ENCODE measurements around the gene PATL2.
"Not testable (repeated sequence)": the region's sequence is repeated elsewhere in the genome, so short reads cannot be mapped to it uniquely, and the experiment has no call there.

Gene PATL2

GRCh38 chr15:44700676-44701075 lies 10.4 kb downstream of the PATL2 start:
- not testable (repeated sequence) for H3K79me1 ChIP-seq (ENCODE audit: low read depth, low read length); H3K9me3 ChIP-seq (replicated peaks in 1 of 2; ENCODE audit: control insufficient read depth in 2 of 2, insufficient read depth in 1 of 2, low read depth in 1 of 2, low read length in 2 of 2); H3K14ac ChIP-seq (ENCODE audit: low read length); H3K4me1 ChIP-seq (ENCODE audit: control insufficient read depth in 2 of 2, insufficient read depth in 1 of 2, low read depth in 1 of 2, low read length in 2 of 2); H4K91ac ChIP-seq (ENCODE audit: low read depth, low read length, poor library complexity); H2AFZ ChIP-seq (ENCODE audit: low read length); H2BK5ac ChIP-seq (ENCODE audit: low read length); DNase-seq (ENCODE audit: low spot score); H4K8ac ChIP-seq (ENCODE audit: low read depth, low read length); H3K4ac ChIP-seq (ENCODE audit: low read length); H2BK12ac ChIP-seq (ENCODE audit: low read length); H2BK120ac ChIP-seq (ENCODE audit: low read depth, low read length); H3K23ac ChIP-seq (ENCODE audit: low read depth, low read length, poor library complexity); H2AK5ac ChIP-seq (ENCODE audit: low read depth, low read length); H3K18ac ChIP-seq (ENCODE audit: low read length); H3K27ac ChIP-seq (replicated peaks; ENCODE audit: low read length); H2BK15ac ChIP-seq (ENCODE audit: low read length); H3K9ac ChIP-seq (ENCODE audit: low read depth, low read length, poor library complexity); H3K4me2 ChIP-seq (ENCODE audit: insufficient read depth, low read length, poor library complexity, severe bottlenecking); H3K36me3 ChIP-seq (replicated peaks in 1 of 2; ENCODE audit: control insufficient read depth in 2 of 2, insufficient read depth in 2 of 2, low read length in 2 of 2); H3K4me3 ChIP-seq (ENCODE audit: low read length in 2 of 2)
- H3K27me3 ChIP-seq (ENCODE audit: control insufficient read depth in 3 of 3, insufficient read depth in 3 of 3, low read depth in 1 of 3, low read length in 3 of 3): peaks cover 0 to 10% (median 0%) of the 10 kb centered on the region in 3 experiments

- no peak overlapping the region for H3K9ac ChIP-seq (ENCODE audit: low read depth, low read length, poor library complexity)
Observed at GRCh38 chr15:44698641-44699040, 12.5 kb downstream of the PATL2 start.

DNA sequence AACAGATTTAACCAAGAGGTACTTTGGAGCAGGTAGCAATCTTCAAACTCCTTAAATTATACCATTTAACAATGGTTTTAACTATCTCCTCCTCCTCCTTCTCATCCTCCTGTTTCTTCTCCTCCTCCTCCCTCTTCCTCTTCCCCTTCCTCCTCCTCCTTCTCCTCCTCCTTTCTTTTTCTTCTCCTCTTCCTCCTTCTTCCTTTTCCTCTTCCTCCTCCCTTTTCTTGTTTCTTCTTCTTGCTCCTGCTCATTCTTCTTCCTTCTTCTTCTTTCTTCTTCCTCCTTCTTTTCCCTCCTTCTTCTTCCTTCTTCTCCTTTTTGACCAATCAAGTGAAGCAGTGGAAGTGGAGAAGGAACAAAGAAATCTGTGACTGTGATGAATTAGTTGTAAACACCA lies 14.1 kb downstream of the PATL2 start:
- H3K23ac ChIP-seq (ENCODE audit: low read depth, low read length, poor library complexity): no peak overlapping the region
- no peak overlapping the region for H2BK12ac ChIP-seq (ENCODE audit: low read length)
- H2AK5ac ChIP-seq (ENCODE audit: low read depth, low read length): no peak overlapping the region
- no peak overlapping the region for H4K8ac ChIP-seq (ENCODE audit: low read depth, low read length)
- no peak overlapping the region for H2BK15ac ChIP-seq (ENCODE audit: low read length)
- no peak overlapping the region for H3K27ac ChIP-seq (replicated peaks; ENCODE audit: low read length)
- H2BK5ac ChIP-seq (ENCODE audit: low read length): no peak overlapping the region
- H3K18ac ChIP-seq (ENCODE audit: low read length): no peak overlapping the region
- no peaks in the 10 kb centered on the region for H3K4me1 ChIP-seq (ENCODE audit: control insufficient read depth in 2 of 2, insufficient read depth in 1 of 2, low read depth in 1 of 2, low read length in 2 of 2)
- no peak overlapping the region for H4K91ac ChIP-seq (ENCODE audit: low read depth, low read length, poor library complexity)
- H3K27me3 ChIP-seq (ENCODE audit: control insufficient read depth in 3 of 3, insufficient read depth in 3 of 3, low read depth in 1 of 3, low read length in 3 of 3): peaks cover 0 to 17% (median 0%) of the 10 kb centered on the region in 3 experiments
- H3K4me2 ChIP-seq (ENCODE audit: insufficient read depth, low read length, poor library complexity, severe bottlenecking): no peak overlapping the region
- no peaks in the 10 kb centered on the region for H3K79me1 ChIP-seq (ENCODE audit: low read depth, low read length)
- H2BK120ac ChIP-seq (ENCODE audit: low read depth, low read length): no peak overlapping the region
- H3K14ac ChIP-seq (ENCODE audit: low read length): no peak overlapping the region
- H3K4me3 ChIP-seq (ENCODE audit: low read length in 2 of 2): no peak overlapping the region
- no peaks in the 10 kb centered on the region for H3K36me3 ChIP-seq (replicated peaks in 1 of 2; ENCODE audit: control insufficient read depth in 2 of 2, insufficient read depth in 2 of 2, low read length in 2 of 2)
- no peaks in the 10 kb centered on the region for H3K9me3 ChIP-seq (replicated peaks in 1 of 2; ENCODE audit: control insufficient read depth in 2 of 2, insufficient read depth in 1 of 2, low read depth in 1 of 2, low read length in 2 of 2)
- no peak overlapping the region for H3K9ac ChIP-seq (ENCODE audit: low read depth, low read length, poor library complexity)
- H2AFZ ChIP-seq (ENCODE audit: low read length): no peak overlapping the region
- DNase-seq (ENCODE audit: low spot score): no peak
- H3K4ac ChIP-seq (ENCODE audit: low read length): no peak overlapping the region

More at GRCh38 chr15:44698641-44699040, 12.5 kb downstream of the PATL2 start:
- WGBS, 2 donors (ENCODE audit: extremely low coverage in 2 of 2, insufficient read length in 2 of 2, insufficient replicate concordance in 1 of 2): no CpG with 5 or more reads among the region's 2 CpGs
- Histone ChIP-seq H2BK12ac (ENCODE audit: low read length) (no peak overlapping the region), H3K4me2 (ENCODE audit: insufficient read depth, low read length, poor library complexity, severe bottlenecking) (no peak overlapping the region), H4K8ac (ENCODE audit: low read depth, low read length) (no peak overlapping the region), H3K79me1 (ENCODE audit: low read depth, low read length) (no peaks in the 10 kb centered on the region), H3K18ac (ENCODE audit: low read length) (no peak overlapping the region), H3K4me1 (ENCODE audit: control insufficient read depth in 2 of 2, insufficient read depth in 1 of 2, low read depth in 1 of 2, low read length in 2 of 2) (no peaks in the 10 kb centered on the region), H3K14ac (ENCODE audit: low read length) (no peak overlapping the region), H2BK5ac (ENCODE audit: low read length) (no peak overlapping the region), H3K9me3 (replicated peaks in 1 of 2; ENCODE audit: control insufficient read depth in 2 of 2, insufficient read depth in 1 of 2, low read depth in 1 of 2, low read length in 2 of 2) (no peaks in the 10 kb centered on the region), H4K91ac (ENCODE audit: low read depth, low read length, poor library complexity) (no peak overlapping the region), H2AFZ (ENCODE audit: low read length) (no peak overlapping the region), H3K27ac (replicated peaks; ENCODE audit: low read length) (no peak overlapping the region), H3K4me3 (ENCODE audit: low read length in 2 of 2) (no peak overlapping the region), H2AK5ac (ENCODE audit: low read depth, low read length) (no peak overlapping the region), H3K23ac (ENCODE audit: low read depth, low read length, poor library complexity) (no peak overlapping the region), H3K27me3 (ENCODE audit: control insufficient read depth in 3 of 3, insufficient read depth in 3 of 3, low read depth in 1 of 3, low read length in 3 of 3) (peaks cover 0 to 10% (median 0%) of the 10 kb centered on the region in 3 experiments), H2BK120ac (ENCODE audit: low read depth, low read length) (no peak overlapping the region), H2BK15ac (ENCODE audit: low read length) (no peak overlapping the region), H3K4ac (ENCODE audit: low read length) (no peak overlapping the region), H3K36me3 (replicated peaks in 1 of 2; ENCODE audit: control insufficient read depth in 2 of 2, insufficient read depth in 2 of 2, low read length in 2 of 2) (no peaks in the 10 kb centered on the region)
- DNase-seq (ENCODE audit: low spot score): no peak

DNA sequence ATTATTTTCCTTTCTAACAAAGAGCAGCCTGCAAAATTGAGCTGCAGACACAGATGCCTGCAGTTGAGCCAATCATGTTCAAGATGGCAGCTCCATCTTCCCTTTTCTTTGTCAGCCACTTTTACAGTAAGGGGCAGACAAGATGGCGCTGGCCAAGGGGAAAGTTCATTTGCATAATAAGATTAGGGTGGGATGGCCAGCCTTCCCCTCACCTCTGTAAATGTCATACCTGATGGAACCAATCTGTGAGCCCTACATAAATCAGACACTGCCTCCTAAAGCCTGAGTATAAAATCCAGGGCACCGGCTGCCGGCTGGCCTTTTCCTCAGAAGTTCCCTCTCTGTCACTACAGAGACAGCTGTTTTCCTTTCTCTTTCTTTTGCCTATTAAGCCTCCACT lies 15.8 kb downstream of the PATL2 start:
- no peaks in the 10 kb centered on the region for H3K9me3 ChIP-seq (replicated peaks in 1 of 2; ENCODE audit: control insufficient read depth in 2 of 2, insufficient read depth in 1 of 2, low read depth in 1 of 2, low read length in 2 of 2)
- peaks cover 0 to 17% (median 0%) of the 10 kb centered on the region in 3 experiments for H3K27me3 ChIP-seq (ENCODE audit: control insufficient read depth in 3 of 3, insufficient read depth in 3 of 3, low read depth in 1 of 3, low read length in 3 of 3)
- H3K79me1 ChIP-seq (ENCODE audit: low read depth, low read length): no peaks in the 10 kb centered on the region
- no peak overlapping the region for H2AK5ac ChIP-seq (ENCODE audit: low read depth, low read length)
- no peak overlapping the region for H3K23ac ChIP-seq (ENCODE audit: low read depth, low read length, poor library complexity)
- WGBS, 2 donors (ENCODE audit: extremely low coverage in 2 of 2, insufficient read length in 2 of 2, insufficient replicate concordance in 1 of 2): no CpG with 5 or more reads among the region's 3 CpGs
- no peak overlapping the region for H3K4ac ChIP-seq (ENCODE audit: low read length)
- no peaks in the 10 kb centered on the region for H3K4me1 ChIP-seq (ENCODE audit: control insufficient read depth in 2 of 2, insufficient read depth in 1 of 2, low read depth in 1 of 2, low read length in 2 of 2)
- H3K4me3 ChIP-seq (ENCODE audit: low read length in 2 of 2): no peak overlapping the region
- H3K9ac ChIP-seq (ENCODE audit: low read depth, low read length, poor library complexity): no peak overlapping the region
- no peak overlapping the region for H3K18ac ChIP-seq (ENCODE audit: low read length)
- peak overlapping the region; percentile 67 for H2AFZ ChIP-seq (ENCODE audit: low read length)
- no peak overlapping the region for H3K14ac ChIP-seq (ENCODE audit: low read length)
- H2BK12ac ChIP-seq (ENCODE audit: low read length): no peak overlapping the region
- H2BK15ac ChIP-seq (ENCODE audit: low read length): no peak overlapping the region
- no peak overlapping the region for H2BK5ac ChIP-seq (ENCODE audit: low read length)
- H3K4me2 ChIP-seq (ENCODE audit: insufficient read depth, low read length, poor library complexity, severe bottlenecking): no peak overlapping the region
- no peaks in the 10 kb centered on the region for H3K36me3 ChIP-seq (replicated peaks in 1 of 2; ENCODE audit: control insufficient read depth in 2 of 2, insufficient read depth in 2 of 2, low read length in 2 of 2)
- no peak overlapping the region for H3K27ac ChIP-seq (replicated peaks; ENCODE audit: low read length)
- H4K91ac ChIP-seq (ENCODE audit: low read depth, low read length, poor library complexity): no peak overlapping the region
- DNase-seq (ENCODE audit: low spot score): no peak
- H4K8ac ChIP-seq (ENCODE audit: low read depth, low read length): no peak overlapping the region
- no peak overlapping the region for H2BK120ac ChIP-seq (ENCODE audit: low read depth, low read length)

Data from neuronal stem cell (in vitro differentiated cells).